Fibroblast of skin of left biceps (primary cell): ENCODE results near the gene PSMD13.
A peak's percentile ranks its signal among the peaks of the same experiment; 100 is the strongest.
"Not testable (repeated sequence)": the region's sequence is repeated elsewhere in the genome, so short reads cannot be mapped to it uniquely, and the experiment has no call there.

Experiments used
- DNase-seq, 2 experiments: peaks; one replicate each; pipeline ENCODE4 v3.0.0-alpha.2; 2013; ENCODE audit warnings: low read depth in 2 of 2

Gene PSMD13

DNA sequence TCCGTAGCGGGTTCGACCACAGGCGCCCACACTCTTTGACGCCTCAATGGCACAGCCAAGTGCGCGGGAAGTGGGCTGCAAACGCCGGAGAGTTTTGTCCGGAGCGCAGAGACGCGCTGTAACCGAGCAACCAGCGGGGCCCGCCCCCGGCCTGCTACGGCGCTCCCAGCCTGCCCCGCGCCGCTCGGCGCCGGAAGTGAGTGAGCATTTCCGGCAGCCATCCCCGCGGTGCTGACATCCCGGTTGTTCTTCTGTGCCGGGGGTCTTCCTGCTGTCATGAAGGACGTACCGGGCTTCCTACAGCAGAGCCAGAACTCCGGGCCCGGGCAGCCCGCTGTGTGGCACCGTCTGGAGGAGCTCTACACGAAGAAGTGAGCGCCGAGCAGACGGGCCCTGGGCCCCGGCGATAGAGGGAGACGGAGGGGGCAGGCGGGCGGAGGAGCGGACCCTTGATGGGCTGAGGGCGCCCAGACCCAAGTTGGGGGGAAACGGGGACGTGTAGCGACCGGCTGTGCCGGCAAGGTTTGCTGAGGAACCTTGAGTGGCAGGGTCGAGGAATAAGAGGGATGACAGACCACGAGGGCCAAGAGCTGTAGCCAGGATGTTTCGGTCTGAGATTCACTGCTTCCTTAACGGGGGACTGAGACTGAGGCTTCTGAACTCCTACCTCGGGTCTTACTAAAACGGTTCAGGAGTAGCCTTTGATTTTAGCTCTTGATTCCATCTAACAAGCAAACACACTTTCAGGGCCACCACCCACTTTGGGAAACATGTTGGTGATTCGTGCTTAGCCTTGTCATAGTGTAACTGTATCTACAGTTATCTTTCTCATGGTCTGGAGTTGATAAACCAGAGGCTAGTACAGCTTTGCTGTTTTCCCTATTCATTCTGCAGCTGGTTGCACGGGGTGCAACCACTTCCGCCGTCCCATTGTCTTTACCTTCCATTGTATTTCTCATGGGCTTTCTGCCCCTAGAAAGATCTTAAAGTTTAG lies at the start of gene PSMD13:
Gene PSMD13 (plus strand): TSS at position 203 of the 994 bp plus-strand sequence. CDS start 74 bp downstream, at position 277.
- DNase-seq = peak; percentile 29 to 38

DNA sequence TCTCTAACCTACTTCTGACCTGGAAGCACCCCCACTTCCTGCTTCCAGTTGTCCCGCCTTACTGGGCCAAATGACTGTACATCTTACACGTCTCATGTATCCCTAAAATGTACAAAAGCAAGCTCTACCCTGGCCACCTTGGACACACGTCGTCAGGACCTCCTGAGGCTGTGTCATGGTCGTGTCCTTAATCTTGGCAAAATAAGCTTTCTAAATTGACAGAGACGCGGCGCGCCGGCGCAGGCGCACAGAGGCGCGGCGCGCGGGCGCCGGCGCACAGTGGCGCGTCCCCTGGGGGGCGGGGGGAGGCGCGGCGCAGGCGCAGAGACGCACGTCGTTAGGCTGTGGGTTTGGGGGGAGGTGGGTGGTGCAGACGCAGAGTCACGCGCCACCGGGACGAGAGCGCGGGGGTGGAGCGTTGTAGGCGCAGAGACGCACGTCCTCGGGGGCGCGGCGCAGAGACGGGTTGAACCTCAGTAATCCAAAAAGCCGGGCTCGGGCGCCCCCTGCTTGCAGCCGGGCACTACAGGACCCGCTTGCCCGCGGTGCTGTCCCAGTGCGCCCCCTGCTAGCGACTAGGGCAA lies 47.5 kb upstream of the PSMD13 start:
- not testable (repeated sequence) for DNase-seq

GRCh38 chr11:189843-190311 lies 46.9 kb upstream of the PSMD13 start:
- not testable (repeated sequence) for DNase-seq

GRCh38 chr11:190546-190945 lies 46.2 kb upstream of the PSMD13 start:
- DNase-seq = not testable (repeated sequence)

GRCh38 chr11:191490-192478 lies 45.0 kb upstream of the PSMD13 start:
- DNase-seq = not testable (repeated sequence)

DNA sequence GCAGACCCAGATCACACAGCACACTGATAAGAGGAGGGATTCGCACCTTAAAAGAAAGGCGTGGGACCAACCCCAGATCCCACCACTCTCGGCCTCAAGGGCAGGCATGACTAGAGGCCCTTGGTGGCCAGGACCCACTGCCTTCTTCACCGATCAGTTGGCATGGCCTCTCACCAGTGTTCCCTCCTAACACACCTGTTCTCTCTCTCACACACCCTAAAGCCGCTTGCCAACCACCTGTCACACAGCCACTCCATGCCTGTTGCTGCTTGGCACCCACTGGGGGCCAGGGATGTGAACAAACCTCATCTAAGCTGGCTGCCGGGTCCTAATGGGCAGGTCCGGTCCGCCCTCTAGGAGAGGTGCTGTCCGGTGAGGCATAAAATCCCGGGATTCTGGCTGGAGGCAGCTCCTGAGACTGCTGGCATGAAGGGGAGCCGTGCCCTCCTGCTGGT lies 44.1 kb upstream of the PSMD13 start, which contains the start of gene SCGB1C1:
Gene SCGB1C1 (plus strand): TSS at position 405 of the 455 bp plus-strand sequence. CDS start 22 bp downstream, at position 427.
- not testable (repeated sequence) for DNase-seq

DNA sequence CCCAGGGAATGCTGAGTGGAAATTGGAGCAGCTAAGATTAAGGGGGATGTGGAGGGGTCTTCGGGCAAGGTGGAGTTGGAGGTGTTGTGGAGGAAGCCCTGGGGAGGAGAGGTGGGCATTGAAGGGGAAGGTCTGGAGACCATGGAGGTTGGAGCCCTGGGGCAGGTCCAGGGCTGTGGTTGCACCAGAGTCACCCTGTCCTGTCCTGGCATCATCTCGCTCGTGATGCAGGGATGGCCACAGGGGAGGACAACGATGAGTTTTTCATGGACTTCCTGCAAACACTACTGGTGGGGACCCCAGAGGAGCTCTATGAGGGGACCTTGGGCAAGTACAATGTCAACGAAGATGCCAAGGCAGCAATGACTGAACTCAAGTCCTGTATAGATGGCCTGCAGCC lies 43.3 kb upstream of the PSMD13 start:
- DNase-seq = not testable (repeated sequence)

- DNase-seq = no peak
Observed at GRCh38 chr11:196786-197731, 39.7 kb upstream of the PSMD13 start.

DNA sequence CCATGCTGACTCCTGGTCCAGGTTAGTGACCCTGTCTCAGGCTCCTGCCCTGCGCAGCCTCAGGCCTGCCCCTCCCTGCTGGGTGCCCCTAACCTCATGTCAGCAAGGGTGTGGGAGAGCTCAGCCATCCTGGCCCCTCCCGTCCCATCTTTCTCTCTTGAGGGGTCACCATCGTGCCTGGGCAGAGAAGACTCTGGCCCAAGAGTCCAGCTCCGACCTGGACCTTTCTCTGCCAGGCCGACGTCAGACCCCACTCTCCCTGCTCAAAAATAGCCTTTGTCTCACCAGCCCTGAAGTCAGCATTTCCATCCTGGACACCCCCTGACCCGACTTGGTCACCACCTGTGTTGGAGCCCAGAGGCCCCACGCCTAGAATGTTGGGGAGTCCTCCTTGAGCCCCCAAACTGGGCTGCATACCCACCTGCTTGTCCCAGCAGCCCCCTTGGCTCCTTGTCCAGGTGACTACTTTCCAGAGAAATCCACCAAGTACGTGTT lies 39.0 kb upstream of the PSMD13 start:
- DNase-seq = no peak

- no peak for DNase-seq
Observed at GRCh38 chr11:198236-198806, 38.5 kb upstream of the PSMD13 start.

GRCh38 chr11:199004-199581 lies 37.7 kb upstream of the PSMD13 start:
- no peak for DNase-seq

DNA sequence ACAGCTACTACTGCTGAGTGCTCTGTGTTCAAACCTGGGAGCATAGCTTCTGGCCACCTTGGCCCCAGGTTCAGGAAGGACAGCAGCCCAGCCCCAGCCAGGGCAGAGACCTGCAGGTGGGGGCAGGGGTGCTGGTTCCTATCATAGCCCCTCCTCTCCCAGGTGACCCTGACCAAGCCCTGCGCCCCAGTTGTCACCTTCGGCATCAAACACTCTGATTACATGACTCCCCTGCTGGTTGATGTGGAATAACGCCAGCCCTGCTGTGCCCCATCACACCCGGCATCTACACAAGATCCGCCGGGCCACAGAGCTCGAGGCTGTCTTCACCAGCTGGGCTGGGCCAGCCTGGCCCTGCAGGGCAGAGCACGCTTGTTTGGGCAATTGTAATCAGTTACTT lies 37.0 kb upstream of the PSMD13 start:
- DNase-seq = no peak

DNA sequence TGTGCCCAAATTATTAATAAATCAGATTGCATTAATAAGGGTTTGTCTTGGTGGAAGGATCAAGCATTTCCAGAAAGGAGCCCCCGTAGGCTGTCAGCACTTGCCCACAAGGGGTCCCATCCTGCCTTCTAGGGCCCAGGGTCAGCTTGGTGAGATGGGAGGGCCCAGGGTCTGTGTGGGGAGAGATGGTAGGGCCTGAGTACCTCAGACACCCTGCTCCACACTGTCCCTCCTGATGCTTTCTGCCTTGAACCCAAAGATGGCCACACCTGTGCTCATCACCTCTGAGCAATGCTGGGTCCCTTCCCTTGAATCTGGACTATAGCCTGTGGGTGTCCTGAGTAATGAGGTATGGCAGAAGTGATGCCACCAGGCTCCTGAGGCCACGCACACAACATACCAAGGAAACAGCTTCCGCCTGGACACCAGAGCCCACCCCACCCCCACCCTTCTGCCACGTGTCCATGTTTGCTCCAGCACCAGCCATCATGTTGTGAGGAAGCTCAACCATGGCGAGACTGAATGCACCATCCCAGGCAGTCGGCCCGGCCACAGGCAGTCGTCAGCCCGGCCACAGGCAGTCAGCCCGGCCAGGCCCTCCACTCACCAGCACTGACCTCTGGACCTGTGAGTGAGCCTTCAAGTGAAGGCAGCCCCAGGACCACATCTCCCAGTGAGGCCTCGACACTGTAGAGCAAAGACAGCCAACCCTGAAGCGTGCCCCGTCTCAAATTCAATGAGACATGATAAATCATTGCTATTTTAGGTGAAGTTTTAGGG lies 36.4 kb upstream of the PSMD13 start:
- no peak for DNase-seq

DNA sequence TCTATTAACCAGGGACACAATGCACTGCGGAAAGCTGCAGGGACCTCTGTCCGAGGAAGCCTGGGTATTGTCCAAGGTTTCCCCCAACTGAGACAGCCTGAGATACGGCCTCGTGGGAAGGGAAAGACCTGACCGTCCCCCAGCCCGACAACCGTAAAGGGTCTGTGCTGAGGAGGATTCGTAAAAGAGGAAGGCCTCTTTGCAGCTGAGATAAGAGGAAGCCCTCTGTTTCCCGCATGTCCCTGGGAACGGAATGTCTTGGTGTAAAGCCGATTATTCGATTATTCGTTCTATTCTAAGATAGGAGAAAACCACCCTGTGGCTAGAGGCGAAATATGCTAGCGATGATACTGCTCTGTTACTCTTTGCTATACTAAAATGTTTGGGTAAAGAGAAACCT lies 34.8 kb upstream of the PSMD13 start:
- no peak for DNase-seq

GRCh38 chr11:202490-202889 lies 34.3 kb upstream of the PSMD13 start:
- no peak for DNase-seq

DNA sequence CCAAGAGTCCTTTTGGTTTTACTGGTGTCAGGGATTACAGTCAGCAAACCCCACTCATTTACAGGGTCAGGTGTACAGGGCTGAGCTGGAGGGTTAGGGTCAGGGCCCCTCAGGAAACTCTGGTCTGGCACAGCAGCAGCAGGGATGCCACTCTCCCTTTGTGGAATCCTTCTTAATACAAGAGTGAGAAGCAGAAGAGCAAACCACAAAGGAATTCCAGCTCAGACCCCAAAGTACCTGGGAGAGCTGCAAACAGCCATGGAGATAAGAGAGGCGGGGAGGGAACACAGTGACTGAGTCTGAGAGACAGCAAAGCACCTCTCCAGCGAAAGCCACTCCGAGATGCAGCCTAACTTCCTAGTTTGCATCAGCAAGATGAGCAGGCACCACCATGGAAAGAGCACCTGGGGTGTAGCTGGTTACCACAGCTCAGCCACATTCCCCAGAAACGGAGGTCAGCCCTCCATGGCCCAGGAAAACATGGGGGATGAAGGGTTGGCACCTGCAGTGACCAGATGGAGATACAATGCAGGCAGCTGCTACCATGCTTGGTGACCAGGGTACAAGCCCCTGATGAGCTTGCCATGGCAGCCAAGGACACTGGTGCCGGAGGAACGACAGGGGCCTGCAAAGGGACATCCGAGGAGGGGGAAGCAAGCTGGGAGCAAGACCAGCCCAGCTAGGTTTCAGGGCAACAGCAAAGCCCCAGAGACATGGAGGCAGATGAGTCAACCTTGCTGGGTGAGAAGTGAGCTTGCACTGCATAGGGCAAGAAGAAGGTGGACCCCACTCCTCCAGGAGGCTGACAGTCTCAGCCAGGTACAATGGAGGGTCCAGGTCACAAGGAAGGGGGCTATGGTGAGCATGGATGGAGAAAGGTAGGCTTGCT lies 33.5 kb upstream of the PSMD13 start:
- no peak for DNase-seq

DNA sequence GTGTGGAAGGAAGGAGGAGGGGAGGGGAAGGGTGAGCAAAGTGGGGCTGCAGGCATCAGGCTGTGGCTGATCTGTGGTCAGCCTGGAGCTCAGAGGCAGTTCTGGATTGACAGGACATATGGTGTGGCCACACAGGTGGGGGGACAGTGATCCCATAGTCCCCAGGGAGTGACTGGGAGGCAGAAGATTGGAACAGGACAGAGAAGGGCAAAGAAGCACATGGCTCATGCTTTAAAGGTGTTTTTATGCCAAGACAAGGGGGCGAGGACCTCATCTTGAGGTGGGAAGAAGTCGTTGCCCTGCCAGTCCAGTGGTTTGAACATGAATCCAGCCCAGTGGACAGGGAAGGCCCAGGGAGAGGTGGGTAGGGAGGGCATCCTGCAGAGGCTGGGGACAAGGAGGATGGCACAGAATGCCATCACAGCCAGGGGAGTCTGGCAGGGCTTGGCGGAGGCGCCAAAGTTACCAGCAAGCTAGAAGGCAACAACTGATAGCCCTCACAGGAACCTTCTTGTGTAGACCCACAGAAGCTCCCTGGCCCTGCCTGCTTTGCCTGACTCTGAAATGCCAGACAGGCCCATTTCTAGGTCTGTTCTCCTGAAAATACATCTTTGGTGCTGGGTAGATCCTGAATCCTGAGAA lies 32.7 kb upstream of the PSMD13 start:
- no peak for DNase-seq
